COLO829 (cell line): Measurements from ENCODE around the gene GPR78.
"Not testable (repeated sequence)": the region's sequence is repeated elsewhere in the genome, so short reads cannot be mapped to it uniquely, and the experiment has no call there.

Experiments used
- DNase-seq: peaks from one replicate; pipeline ENCODE4 v3.0.0; 2012; ENCODE audit warnings: low spot score

GPR78 gene

DNA sequence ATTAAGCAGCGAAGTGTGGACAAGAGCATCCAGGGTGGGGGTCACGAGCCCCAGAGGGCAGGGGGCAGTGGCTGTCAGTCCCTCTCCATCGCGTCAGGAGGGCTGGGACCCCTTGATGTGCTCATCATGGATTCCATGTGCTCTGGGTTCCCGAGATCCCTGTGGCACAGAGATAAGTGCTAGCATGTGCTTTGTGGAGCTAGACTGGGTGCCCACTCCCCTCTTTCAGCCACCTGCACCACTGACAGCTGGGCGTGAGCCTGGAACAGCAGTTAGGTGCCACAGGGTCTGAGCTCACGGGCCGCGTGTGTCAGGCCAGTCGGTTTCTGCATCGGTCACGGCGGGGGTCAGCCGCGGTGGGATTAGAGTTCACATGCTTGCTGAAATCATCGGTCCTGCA, 36.6 kb downstream of the GPR78 start:
- DNase-seq: no peak

DNA sequence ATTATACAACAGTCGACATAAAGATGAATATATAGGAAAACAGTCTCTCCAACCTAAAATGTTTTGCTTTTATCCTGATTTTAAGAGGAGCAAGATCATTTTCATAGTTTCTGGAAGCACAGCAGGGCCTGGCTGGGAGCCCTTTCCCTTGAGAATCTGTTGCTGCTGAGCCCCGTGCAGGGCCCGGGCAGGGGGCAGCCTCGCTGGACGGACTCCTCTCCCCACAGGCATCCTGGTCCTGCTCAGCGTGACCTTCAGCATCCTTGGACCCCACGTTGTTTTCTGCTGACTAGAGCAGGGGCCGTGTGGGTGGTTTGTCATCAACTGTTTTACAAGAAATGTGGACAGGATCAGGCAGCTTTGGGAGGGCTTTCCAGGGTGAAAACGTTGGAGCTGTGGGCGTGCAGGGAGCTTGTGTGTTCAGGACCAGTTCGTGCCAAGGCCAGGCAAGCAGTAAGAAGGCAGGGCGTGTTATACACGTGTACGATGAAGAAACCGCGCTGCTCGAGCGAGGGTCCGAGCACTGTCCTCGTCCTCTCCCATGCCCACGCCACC, 37.4 kb downstream of the GPR78 start:
- no peak for DNase-seq

GRCh38 chr4:8618421-8618820, 38.2 kb downstream of the GPR78 start:
- no peak for DNase-seq

DNA sequence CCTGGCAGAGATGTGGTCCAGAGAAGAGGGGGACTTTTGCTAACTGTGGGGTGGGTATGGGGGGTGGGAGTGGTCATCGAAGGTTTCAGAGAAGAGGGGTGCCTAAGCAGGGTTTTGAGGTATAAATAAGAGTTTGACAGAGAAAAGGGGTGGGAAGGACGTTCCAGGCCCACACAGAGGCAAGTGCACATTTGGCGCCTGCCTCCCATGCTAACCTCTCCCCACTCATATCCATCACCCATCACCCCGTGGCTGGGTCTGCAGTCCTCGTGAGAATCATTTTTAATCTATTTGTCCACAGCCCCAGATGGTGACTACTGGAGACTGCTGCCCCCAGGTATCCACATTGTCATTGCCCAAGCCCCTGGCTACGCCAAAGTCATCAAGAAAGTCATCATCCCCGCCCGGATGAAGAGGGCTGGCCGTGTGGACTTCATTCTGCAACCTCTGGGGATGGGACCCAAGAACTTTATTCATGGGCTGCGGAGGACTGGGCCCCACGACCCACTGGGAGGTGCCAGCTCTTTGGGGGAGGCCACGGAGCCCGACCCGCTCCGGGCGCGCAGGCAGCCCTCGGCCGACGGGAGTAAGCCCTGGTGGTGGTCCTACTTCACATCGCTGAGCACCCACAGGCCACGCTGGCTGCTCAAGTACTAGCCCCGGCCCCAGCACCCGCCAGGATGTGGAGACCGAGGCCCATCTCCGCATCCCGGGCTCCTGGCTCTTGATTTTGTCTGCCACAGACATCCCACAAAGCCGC, 38.9 kb downstream of the GPR78 start:
- no peak for DNase-seq

- DNase-seq: not testable (repeated sequence)
Observed at GRCh38 chr4:8621135-8621534, 40.9 kb downstream of the GPR78 start.

DNA sequence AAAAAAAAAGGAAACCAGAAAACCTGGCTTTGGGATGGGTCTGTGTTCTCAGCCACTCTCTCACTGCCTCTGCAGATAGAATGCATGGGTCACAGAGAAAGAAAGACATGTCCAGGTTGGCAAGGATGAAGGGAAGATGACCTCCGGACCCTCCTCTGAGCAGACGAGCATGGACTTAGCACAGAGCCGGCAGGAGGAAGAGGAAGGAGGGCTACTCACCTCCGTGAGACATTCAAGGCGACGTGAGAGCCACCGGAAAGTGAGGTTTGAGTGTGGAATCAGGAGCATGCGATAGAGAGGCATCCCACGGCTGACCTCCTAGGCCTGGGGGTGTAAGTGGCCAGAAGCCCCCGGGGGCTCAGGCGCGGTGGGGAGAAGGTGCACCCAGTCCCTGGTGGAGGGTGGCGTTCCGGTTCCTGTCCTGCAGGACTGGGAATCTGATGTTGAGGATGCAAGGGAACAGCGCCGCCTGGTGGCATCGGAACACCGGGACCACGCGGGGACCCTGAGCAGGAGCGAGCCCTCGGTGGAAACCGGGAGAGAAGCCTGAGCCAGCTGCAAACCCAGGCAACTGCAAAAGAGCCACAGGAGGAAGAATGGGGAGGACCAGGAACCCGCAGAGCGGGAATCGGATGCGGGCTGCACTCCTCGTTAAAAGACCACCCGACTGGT, 44.5 kb downstream of the GPR78 start:
- not testable (repeated sequence) for DNase-seq

GRCh38 chr4:8630240-8630905, 50.2 kb downstream of the GPR78 start:
- DNase-seq: not testable (repeated sequence)

DNA sequence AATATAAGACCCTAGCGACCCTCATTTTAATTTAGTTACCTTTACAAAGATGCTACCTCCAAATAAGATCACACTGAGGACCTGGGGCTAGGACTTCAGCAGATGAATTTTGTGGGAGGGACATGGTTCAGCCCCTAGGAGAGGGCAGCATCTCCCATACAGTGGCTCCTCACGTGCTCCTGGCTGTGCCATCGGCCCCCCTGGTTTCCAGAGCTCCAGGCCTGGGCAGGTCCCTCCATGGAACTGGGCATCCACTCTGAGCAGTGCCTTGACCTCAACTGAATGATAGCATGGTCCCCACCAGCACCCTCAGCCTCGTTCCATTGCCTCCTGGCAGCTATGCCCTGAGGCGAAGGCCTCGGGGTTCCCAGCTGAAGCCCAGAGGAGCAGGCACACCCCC, 51.7 kb downstream of the GPR78 start:
- not testable (repeated sequence) for DNase-seq

- DNase-seq: not testable (repeated sequence)
Observed at GRCh38 chr4:8634773-8635172, 54.6 kb downstream of the GPR78 start.

DNA sequence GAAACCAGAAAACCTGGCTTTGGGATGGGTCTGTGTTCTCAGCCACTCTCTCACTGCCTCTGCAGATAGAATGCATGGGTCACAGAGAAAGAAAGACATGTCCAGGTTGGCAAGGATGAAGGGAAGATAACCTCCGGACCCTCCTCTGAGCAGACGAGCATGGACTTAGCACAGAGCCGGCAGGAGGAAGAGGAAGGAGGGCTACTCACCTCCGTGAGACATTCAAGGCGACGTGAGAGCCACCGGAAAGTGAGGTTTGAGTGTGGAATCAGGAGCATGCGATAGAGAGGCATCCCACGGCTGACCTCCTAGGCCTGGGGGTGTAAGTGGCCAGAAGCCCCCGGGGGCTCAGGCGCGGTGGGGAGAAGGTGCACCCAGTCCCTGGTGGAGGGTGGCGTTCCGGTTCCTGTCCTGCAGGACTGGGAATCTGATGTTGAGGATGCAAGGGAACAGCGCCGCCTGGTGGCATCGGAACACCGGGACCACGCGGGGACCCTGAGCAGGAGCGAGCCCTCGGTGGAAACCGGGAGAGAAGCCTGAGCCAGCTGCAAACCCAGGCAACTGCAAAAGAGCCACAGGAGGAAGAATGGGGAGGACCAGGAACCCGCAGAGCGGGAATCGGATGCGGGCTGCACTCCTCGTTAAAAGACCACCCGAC, 55.8 kb downstream of the GPR78 start:
- DNase-seq: not testable (repeated sequence)
